MCF 10A (cell line): ENCODE data around the gene NLRC5. TPM values are rescaled to one million over a fixed set of nuclear protein-coding genes. Genes with fewer than 3 reads are reported as not detected.

Experiments
- BruUV-seq: library from RNA; stranded (reverse); fragments of 400-500 nt; replicated peaks from 2 replicates; lab custom pipeline; 2021; lab: Mats Ljungman, UMichigan
- CTCF ChIA-PET: fragments of 300-600 bp; sonication (Branson Sonifier 250); formaldehyde crosslinking; extraction: SDS; loops from one replicate; lab custom pipeline; 2021; ENCODE audit warnings: antibody characterized with exemption, inconsistent platforms; lab: Yijun Ruan, JAX
- POLR2A ChIA-PET: fragments of 300-600, 350-650 bp; sonication (Branson Sonifier 250); formaldehyde crosslinking; extraction: SDS; loops from one replicate; lab custom pipeline; 2020; ENCODE audit warnings: antibody characterized with exemption, inconsistent platforms; lab: Yijun Ruan, JAX
- DNase-seq: peaks from one replicate; pipeline ENCODE4 v3.0.0-alpha.2; 2018; ENCODE audit not compliant: unreplicated experiment
- H3K27ac Mint-ChIP-seq: one replicate; pipeline ENCODE4 v1.8.0; 2022; ENCODE audit warnings: mild to moderate bottlenecking, low read depth, mixed read lengths; ENCODE audit not compliant: unreplicated experiment
- H3K27me3 Mint-ChIP-seq: one replicate; pipeline ENCODE4 v1.8.0; 2022; ENCODE audit warnings: mixed read lengths; ENCODE audit not compliant: insufficient read depth, unreplicated experiment
- H3K36me3 Mint-ChIP-seq: one replicate; pipeline ENCODE4 v1.8.0; 2022; ENCODE audit warnings: mild to moderate bottlenecking, moderate library complexity, mixed read lengths; ENCODE audit not compliant: insufficient read depth, unreplicated experiment
- H3K4me1 Mint-ChIP-seq: one replicate; pipeline ENCODE4 v1.8.0; 2022; ENCODE audit warnings: mixed read lengths; ENCODE audit not compliant: insufficient read depth, unreplicated experiment
- H3K4me3 Mint-ChIP-seq: one replicate; pipeline ENCODE4 v1.8.0; 2022; ENCODE audit warnings: mild to moderate bottlenecking, moderate library complexity, mixed read lengths; ENCODE audit not compliant: unreplicated experiment
- H3K9me3 Mint-ChIP-seq: one replicate; pipeline ENCODE4 v1.8.0; 2022; ENCODE audit warnings: mixed read lengths; ENCODE audit not compliant: unreplicated experiment
- intact Hi-C: fragments of 100-400 bp; cut with micrococcal nuclease; formaldehyde crosslinking; loops from 2 replicates; pipeline ENCODE4 v1.14.1; 2022
- total RNA-seq: library from RNA; stranded (reverse); gene quantifications from 2 replicates; pipeline ENCODE4 v1.2.3, GENCODE V29; 2022
- TF ChIP-seq, protein P1 (sequence below): fragments of 200-600 bp; IDR thresholded peaks from one replicate; pipeline ENCODE4 v1.8.0; 2022; ENCODE audit warnings: antibody characterized with exemption, mild to moderate bottlenecking; ENCODE audit not compliant: unreplicated experiment

NLRC5 gene
- total RNA-seq, 1 experiment from 2014 or later = 8.0 TPM

DNA sequence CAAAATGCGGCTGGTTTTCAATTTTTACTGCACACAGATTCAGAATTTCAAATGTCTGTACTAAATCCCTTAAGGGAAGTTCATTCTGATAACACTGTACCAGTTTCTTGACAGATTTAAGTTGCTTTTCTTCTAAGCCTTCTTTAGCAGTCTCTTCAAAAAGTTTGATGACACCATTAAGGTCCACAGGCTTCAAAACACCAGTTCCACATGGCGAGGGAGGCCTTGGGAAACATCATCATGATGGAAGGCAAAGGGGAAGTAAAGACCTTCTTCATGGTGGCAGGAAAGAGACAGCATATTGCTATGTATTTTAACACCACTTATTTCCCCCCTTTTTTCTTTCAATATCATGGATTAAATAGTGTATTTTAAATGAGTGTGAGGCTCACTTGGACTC, 24.5 kb downstream of the NLRC5 start:
- ChIA-PET CTCF (no interaction called here), POLR2A (no interaction called here)
- intact Hi-C loops = no loop called here
- H3K27ac Mint-ChIP-seq = no peak overlapping the region
- TF ChIP-seq, protein P1, sequence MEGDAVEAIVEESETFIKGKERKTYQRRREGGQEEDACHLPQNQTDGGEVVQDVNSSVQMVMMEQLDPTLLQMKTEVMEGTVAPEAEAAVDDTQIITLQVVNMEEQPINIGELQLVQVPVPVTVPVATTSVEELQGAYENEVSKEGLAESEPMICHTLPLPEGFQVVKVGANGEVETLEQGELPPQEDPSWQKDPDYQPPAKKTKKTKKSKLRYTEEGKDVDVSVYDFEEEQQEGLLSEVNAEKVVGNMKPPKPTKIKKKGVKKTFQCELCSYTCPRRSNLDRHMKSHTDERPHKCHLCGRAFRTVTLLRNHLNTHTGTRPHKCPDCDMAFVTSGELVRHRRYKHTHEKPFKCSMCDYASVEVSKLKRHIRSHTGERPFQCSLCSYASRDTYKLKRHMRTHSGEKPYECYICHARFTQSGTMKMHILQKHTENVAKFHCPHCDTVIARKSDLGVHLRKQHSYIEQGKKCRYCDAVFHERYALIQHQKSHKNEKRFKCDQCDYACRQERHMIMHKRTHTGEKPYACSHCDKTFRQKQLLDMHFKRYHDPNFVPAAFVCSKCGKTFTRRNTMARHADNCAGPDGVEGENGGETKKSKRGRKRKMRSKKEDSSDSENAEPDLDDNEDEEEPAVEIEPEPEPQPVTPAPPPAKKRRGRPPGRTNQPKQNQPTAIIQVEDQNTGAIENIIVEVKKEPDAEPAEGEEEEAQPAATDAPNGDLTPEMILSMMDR = no peak
- no peaks in the 10 kb centered on the region for H3K9me3 Mint-ChIP-seq
- no peak for DNase-seq
- H3K36me3 Mint-ChIP-seq = no peaks in the 10 kb centered on the region
- no peaks in the 10 kb centered on the region for H3K4me1 Mint-ChIP-seq
- H3K27me3 Mint-ChIP-seq = no peaks in the 10 kb centered on the region
- no peak overlapping the region for H3K4me3 Mint-ChIP-seq
- no TSS peak for BruUV-seq

DNA sequence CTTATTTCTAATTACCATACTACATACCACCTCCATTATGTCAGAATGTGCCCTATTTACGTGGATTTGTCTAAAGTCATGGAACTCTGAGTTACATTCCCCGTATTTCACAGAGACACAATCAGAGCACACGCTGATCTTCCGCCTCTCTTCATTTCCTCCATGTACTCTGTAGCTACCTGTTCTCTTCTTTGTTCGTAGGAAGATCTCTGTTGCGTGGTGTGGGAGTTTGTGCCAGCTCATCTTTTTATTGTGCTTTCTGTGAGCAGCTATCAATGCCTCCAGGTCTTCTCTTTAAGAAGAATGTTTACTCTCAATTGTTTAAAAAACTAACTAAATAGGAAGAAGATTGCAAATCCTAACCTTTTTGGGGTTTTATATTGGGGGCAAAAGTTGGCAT, 26.9 kb downstream of the NLRC5 start:
- ChIA-PET POLR2A (interaction anchor here (0.8 kb wide), 1 partner anchor 11 kb away, joined by 3 read pairs; no protein-coding TSS in a partner anchor), CTCF (no interaction called here)
- Mint-ChIP-seq H3K27me3 (no peaks in the 10 kb centered on the region), H3K9me3 (no peaks in the 10 kb centered on the region), H3K36me3 (peaks cover 15% of the 10 kb centered on the region), H3K4me1 (no peaks in the 10 kb centered on the region), H3K4me3 (no peak overlapping the region), H3K27ac (no peak overlapping the region)
- intact Hi-C loops = no loop called here
- TF ChIP-seq, protein P1 = no peak
- DNase-seq = no peak
- no TSS peak for BruUV-seq

DNA sequence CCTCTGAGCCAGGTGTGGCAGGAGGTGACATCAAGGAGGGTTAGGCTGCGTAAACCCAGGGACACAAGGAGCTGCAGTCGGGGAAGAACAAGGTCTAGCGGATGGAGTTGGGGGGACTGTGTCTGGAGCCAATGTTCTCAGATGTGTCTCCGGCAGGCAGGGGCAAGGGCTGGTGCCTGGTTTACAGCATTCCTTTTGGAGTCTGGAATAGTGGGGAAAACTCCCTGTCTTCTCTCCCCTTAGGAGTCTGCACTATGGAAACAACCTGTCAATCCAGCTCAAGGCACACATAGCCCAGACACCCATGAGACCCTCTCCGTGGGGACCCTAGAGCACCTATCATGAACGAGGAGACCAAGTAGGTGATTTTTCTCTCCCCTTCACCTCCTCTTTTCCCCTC, 27.5 kb downstream of the NLRC5 start:
- no peak overlapping the region for H3K4me3 Mint-ChIP-seq
- DNase-seq = no peak
- ChIA-PET CTCF (no interaction called here), POLR2A (interaction anchor here (0.8 kb wide), 1 partner anchor 11 kb away, joined by 3 read pairs; no protein-coding TSS in a partner anchor)
- TF ChIP-seq, protein P1 = no peak
- H3K36me3 Mint-ChIP-seq = peaks cover 15% of the 10 kb centered on the region
- H3K9me3 Mint-ChIP-seq = no peaks in the 10 kb centered on the region
- H3K27me3 Mint-ChIP-seq = no peaks in the 10 kb centered on the region
- H3K27ac Mint-ChIP-seq = no peak overlapping the region
- H3K4me1 Mint-ChIP-seq = no peaks in the 10 kb centered on the region
- intact Hi-C loops = no loop called here
- BruUV-seq = no TSS peak

DNA sequence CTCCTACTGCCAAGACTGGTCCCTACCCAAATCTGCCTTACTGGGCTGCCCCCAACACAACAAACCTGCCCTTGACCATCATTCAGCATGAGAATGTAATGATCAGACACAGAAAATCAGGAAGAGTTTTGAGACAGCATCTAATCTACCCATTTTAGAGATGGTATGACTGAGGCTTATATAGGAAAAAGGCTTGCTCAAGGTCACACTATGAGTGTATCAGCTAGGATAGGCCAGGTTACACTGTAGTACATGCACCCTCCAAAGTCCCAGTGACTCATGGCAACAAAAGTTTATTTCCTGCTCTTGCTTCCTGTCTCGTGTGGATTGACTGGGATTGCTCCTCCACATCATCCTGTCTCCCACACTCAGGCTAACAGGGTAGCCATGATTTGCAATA, 27.9 kb downstream of the NLRC5 start:
- Mint-ChIP-seq H3K36me3 (peaks cover 15% of the 10 kb centered on the region), H3K4me1 (no peaks in the 10 kb centered on the region), H3K27me3 (no peaks in the 10 kb centered on the region), H3K4me3 (no peak overlapping the region), H3K27ac (no peak overlapping the region), H3K9me3 (no peaks in the 10 kb centered on the region)
- POLR2A ChIA-PET = no interaction called here
- TF ChIP-seq, protein P1 = no peak
- CTCF ChIA-PET = no interaction called here
- DNase-seq = no peak
- intact Hi-C loops = no loop called here
- no TSS peak for BruUV-seq
